C1 segment of cervical spinal cord (tissue), 14 donors: ENCODE measurements around the gene FAM13A.
"Not testable (repeated sequence)": the region's sequence is repeated elsewhere in the genome, so short reads cannot be mapped to it uniquely, and the experiment has no call there.

Experiments
- DNase-seq, 14 donors: peaks; one replicate each; lab custom pipeline; 2025; lab: John Stamatoyannopoulos, UW

The FAM13A gene

GRCh38 chr4:88963817-88964216, 93.2 kb downstream of the FAM13A start:
- no peak for DNase-seq

DNA sequence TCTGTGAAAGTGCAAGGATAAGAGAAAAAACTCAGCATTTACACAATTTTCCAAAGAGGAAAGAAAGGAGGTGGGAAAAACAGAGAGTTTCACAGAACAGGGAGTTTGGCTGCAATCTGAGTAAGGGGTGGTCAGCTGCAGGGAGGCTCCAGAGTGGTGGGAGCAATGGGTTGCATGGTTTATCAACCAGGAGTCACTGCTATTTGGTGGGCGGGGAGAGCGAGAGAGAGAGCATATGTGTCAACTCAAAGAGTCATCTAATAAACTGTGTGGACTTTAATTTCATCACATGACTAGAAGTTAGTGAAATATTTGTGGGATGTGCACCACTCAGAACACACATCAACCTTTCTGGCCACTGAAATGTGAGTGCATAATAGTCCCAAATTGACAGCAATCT, 94.6 kb downstream of the FAM13A start:
- DNase-seq: no peak

DNA sequence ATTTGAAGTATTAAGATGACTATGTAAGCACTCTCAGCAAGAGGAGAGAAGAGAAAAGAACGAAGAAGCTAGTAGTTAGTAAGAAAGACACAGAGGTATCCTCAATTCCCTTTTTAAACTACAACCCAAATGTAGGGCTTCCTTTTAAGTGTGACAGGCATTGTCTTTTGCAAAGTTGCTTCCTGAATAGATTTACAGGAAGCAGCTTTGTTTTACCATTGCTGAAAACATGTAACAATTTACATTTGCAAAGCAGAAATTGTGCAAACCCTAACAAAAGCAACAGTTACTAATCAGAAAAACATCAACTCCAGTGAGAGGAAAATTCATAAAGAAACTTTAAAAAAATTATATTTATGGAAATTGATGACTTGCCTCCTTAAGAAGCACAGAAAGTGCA, 96.4 kb downstream of the FAM13A start:
- DNase-seq: no peak

- DNase-seq: no peak
Observed at GRCh38 chr4:88958080-88958479, 98.9 kb downstream of the FAM13A start.

GRCh38 chr4:88957570-88957969, 99.4 kb downstream of the FAM13A start:
- DNase-seq: no peak

- DNase-seq: no peak
Observed at GRCh38 chr4:88955580-88956380, 101.2 kb downstream of the FAM13A start.

DNA sequence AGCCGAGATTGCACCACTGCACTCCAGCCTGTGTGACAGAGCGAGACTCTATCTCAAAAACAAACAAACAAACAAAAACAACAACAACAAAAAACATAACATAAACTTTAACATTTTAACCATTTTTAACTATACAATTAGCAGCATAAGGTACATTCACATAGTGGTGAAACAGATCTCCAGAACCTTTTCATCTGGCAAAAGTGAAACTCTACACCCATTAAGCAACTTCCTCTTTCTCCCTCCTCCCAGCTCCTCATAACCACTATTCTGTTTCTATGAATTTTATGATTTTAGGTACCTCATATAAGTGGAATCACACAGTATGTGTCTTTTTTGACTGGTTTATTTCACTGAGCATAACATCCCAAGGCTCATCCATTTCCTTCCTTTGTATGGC, 103.6 kb downstream of the FAM13A start:
- no peak for DNase-seq

- no peak for DNase-seq
Observed at GRCh38 chr4:88952081-88952480, 104.9 kb downstream of the FAM13A start.

GRCh38 chr4:88949605-88950004, 107.4 kb downstream of the FAM13A start:
- no peak for DNase-seq

- no peak for DNase-seq
Observed at GRCh38 chr4:88940506-88940905, 116.5 kb downstream of the FAM13A start.

DNA sequence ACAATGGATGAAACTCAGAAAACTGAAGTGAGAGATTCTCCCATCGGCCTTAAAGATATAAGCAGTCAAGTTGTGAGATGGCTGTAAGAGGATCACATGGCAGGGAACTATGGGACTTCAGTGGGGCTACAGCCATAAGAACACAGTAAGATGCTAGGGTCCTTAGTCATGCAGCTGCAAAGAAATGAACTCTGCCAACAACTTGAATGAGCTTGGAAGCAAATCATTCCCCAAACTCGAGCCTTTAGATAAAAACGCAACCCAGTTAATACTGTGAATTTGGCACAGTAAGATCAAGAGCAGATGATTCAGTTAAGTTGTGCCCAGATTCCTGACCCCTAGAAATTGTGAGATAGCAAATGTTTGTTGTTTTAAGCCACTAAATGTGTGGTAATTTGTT, 117.3 kb downstream of the FAM13A start:
- no peak for DNase-seq

DNA sequence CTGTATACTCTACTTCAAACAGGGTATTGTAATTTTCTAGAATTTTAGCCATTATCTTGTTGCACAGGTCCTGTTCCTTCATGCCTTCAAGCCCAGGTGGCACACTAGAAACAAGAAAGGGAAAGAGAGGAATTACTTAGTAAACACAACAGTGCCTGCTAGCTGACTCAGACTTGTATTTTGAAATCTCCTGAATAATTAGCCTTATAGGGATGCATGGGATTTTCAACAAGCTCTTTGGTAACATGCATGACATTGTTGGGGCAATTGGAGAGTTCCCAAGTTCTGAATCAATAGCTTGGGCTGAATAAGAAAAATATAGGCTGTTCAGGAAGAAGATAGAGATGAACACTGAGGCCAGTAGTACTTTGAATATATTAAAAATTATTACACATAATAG, 118.8 kb downstream of the FAM13A start:
- DNase-seq: no peak

GRCh38 chr4:88937081-88937480, 119.9 kb downstream of the FAM13A start:
- DNase-seq: no peak

GRCh38 chr4:88933414-88934160, 123.4 kb downstream of the FAM13A start:
- DNase-seq: no peak

DNA sequence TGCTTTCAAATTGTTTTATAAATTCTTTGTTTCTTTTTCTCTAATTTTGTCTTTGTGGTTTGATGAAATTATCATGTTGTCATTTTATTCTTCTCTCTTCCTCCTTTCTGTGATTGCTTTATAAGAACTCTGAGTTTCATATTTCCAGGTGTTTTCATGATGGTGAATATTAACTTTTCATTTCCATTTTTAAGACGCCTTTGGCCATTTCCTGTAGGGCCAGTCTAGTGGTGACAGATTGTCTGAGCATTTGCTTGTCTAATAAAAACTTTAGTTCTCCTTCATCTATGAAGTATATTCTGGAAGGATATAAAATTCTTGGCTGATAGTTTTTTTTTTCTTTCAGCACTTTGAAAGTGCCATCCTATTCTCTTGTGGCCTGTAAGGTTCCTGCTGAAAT, 128.1 kb downstream of the FAM13A start:
- DNase-seq: no peak

GRCh38 chr4:88927420-88927819, 129.6 kb downstream of the FAM13A start:
- DNase-seq: no peak

- DNase-seq: no peak
Observed at GRCh38 chr4:88919056-88919455, 137.9 kb downstream of the FAM13A start.

DNA sequence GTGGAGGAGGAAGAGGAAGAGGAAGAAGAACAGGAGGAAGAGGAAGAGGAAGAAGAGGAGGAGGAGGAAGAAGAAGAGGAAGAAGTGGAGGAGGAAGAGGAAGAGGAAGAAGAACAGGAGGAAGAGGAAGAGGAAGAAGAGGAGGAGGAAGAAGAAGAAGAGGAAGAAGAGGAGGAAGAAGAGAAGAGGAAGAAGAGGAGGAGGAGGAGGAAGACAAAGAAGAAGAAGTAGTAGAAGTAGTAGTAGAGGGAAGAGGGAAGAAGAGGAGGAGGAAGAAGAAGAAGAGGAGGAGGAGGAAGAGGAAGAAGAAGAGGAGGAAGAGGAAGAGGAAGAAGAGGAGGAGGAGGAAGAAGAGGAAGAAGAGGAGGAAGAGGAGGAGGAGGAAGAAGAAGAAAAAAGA, 143.8 kb downstream of the FAM13A start:
- not testable (repeated sequence) for DNase-seq

- DNase-seq: no peak
Observed at GRCh38 chr4:88911246-88912212, 145.5 kb downstream of the FAM13A start.

DNA sequence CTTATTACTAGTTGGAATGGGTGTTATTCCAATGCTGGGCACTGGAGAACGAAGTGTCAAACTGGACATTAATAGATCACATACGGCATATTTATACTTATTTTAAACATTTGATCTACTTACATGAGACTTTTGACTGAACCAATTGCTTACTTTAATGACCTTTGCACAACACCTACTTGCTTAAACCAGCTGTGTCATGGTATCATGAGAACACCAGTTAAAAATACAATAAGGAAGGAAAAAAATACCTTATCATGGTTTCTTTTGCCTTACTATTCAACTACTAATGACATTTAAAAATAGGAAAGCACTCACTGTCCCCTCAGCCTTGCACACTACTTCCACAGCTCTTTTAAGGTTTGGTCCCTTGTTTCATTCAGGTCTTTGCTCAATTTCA, 146.9 kb downstream of the FAM13A start:
- no peak for DNase-seq

GRCh38 chr4:88908521-88908920, 148.5 kb downstream of the FAM13A start:
- no peak for DNase-seq

DNA sequence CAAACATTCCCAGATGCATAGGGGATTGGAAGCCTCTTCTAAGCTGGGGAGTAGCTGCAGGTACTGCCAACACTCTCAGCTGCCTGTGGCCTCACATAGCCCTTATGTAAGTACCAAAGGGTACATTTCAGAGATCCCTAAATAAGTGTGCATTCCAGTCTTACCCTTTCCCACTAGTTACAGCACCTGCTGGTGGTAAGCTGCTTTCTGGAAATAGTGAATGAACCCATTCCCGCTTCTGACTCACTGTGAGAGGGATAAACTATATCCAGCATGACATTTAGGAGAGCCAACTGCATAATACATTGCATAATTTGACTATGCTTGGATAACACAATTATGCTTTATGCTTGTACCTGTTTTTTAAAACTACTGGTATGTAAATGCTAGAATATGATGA, 149.0 kb downstream of the FAM13A start:
- no peak for DNase-seq
